Activated naive CD4-positive, alpha-beta T cell treated with anti-CD3 and anti-CD28 coated beads, Interleukin-2, amount 10 ng/mL, durations not matched to agents 5 hours and 36 hours (primary cell): ENCODE data around the gene TSTD2. TPM values are rescaled to one million over a fixed set of nuclear protein-coding genes. Genes with fewer than 3 reads are reported as not detected.

ENCODE experiments used
- total RNA-seq, 2 experiments: library from RNA; stranded (reverse); gene quantifications; one replicate each; pipeline ENCODE4 v1.2.3, GENCODE V29; 2021

The TSTD2 gene
- total RNA-seq = 10 to 100 TPM; 15.5 to 16.8 TPM

DNA sequence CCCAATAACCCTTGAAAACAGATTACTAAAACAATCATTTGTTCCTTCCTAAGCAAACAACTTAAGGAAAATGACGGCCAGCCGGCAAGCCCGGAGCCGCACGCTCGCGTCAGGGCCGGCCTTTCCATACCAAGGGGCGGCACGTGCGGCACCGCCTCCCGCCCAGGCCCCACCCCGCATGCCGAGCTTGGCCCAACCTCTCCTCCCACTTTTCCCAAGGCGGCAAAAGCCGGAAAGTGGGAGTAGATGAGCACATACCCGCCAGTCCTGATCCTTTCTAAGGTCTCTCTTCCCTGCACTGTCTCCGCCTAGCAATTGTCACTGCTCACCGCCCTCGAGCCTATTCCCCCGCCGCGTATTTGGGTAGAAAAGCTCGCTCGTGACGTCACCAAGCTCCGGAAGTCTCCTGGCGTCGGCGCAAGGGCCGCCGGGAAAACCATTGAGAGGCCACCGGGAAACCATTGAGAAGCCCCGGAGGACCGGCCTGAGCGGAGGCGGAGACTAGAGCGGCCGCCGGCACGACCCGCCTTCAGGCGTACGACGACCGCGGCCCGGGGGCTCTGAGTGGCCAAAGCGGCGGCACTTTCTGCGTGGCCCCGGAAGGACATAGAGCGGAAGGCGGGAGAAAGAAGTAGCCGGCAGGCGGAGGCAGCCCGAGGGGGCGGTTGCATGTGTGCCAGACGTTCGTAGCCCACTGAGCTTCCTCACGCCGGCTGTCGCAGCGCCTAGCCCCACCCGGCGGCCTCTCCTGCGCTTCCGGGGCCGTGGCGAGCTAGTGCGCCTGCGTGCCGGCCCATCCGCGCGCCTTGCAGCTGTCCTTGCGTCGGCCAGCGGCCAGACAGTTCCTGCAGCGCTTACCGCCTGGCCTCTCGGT is at the start of gene TSTD2, which contains the start of gene NCBP1:
TSTD2 (minus strand) TSS at position 384 of the 874 bp plus-strand sequence. CDS start 5,806 bp downstream, outside the sequence.
NCBP1 (plus strand) TSS at position 837 of the 874 bp plus-strand sequence. CDS start 61 bp downstream, outside the sequence.

Other genes with a start within 250 kb of the TSTD2 start
- 1 to 10 TPM; 8.3 to 9.4 TPM for gene TDRD7, start 221.3 kb downstream of the TSTD2 start, total RNA-seq
- gene TMOD1, start 131.7 kb downstream of the TSTD2 start, total RNA-seq = under 1 TPM; 0.48 to 0.66 TPM
- gene NCBP1, start 453 bp upstream of the TSTD2 start, total RNA-seq = 10 to 100 TPM; 39.3 to 43.2 TPM
- gene XPA, start 64.0 kb upstream of the TSTD2 start, total RNA-seq = 10 to 100 TPM; 13.0 to 16.1 TPM
- under 1 TPM in 1 of 2 experiments, not detected in 1; 0.10 TPM for gene FOXE1, start 219.9 kb upstream of the TSTD2 start, total RNA-seq